A673 (cell line): ENCODE results near the gene NPAS2. TPM values are rescaled to one million over a fixed set of nuclear protein-coding genes. Genes with fewer than 3 reads are reported as not detected.

Experiments used
- BruUV-seq: library from RNA; stranded (reverse); fragments of 400-500 nt; replicated peaks from 2 replicates; lab custom pipeline; 2021; lab: Mats Ljungman, UMichigan
- CTCF ChIA-PET: fragments of 300-600 bp; sonication (Branson Sonifier 250); formaldehyde crosslinking; loops from one replicate; lab custom pipeline; 2022; ENCODE audit warnings: antibody characterized with exemption; lab: Charles Lee
- POLR2A ChIA-PET: fragments of 300-600 bp; sonication (Branson Sonifier 250); formaldehyde crosslinking; loops from one replicate; lab custom pipeline; 2022; ENCODE audit warnings: antibody characterized with exemption; ENCODE audit not compliant: low non-redundant PET; lab: Charles Lee
- DNase-seq: peaks from one replicate; pipeline ENCODE4 v3.0.0-alpha.2; 2015; ENCODE audit warnings: low spot score
- H3K27ac ChIP-seq: fragments of 200-600 bp; sonication (generic); 2 replicates; pipeline ENCODE4 v1.5.1; 2016; ENCODE audit warnings: mixed run types, low read depth, mild to moderate bottlenecking, mixed read lengths, antibody characterized with exemption, low read length; ENCODE audit not compliant: poor library complexity, severe bottlenecking
- H3K27me3 ChIP-seq: fragments of 200-600 bp; sonication (generic); replicated peaks from 2 replicates; pipeline ENCODE4 v1.6.1; 2017; ENCODE audit warnings: mixed run types, low read depth, mild to moderate bottlenecking, mixed read lengths, antibody characterized with exemption, low read length; ENCODE audit not compliant: insufficient read depth, poor library complexity
- H3K36me3 ChIP-seq: fragments of 200-600 bp; sonication (generic); 2 replicates; pipeline ENCODE4 v1.6.1; 2016; ENCODE audit warnings: mixed run types, mild to moderate bottlenecking, mixed read lengths, antibody characterized with exemption, low read length; ENCODE audit not compliant: insufficient read depth, poor library complexity, severe bottlenecking
- H3K4me1 ChIP-seq: fragments of 200-600 bp; sonication (generic); 2 replicates; pipeline ENCODE4 v1.6.1; 2017; ENCODE audit warnings: mixed run types, mild to moderate bottlenecking, mixed read lengths, antibody characterized with exemption, low read length; ENCODE audit not compliant: insufficient read depth, poor library complexity, severe bottlenecking
- H3K4me3 ChIP-seq: fragments of 200-600 bp; sonication (generic); 2 replicates; pipeline ENCODE4 v1.5.1; 2016; ENCODE audit warnings: low read depth, mixed run types, mild to moderate bottlenecking, mixed read lengths, low read length; ENCODE audit not compliant: poor library complexity, severe bottlenecking
- H3K9me3 ChIP-seq: fragments of 200-600 bp; sonication (generic); 2 replicates; pipeline ENCODE4 v1.6.1; 2016; ENCODE audit warnings: mixed run types, low read depth, mild to moderate bottlenecking, mixed read lengths, antibody characterized with exemption, low read length; ENCODE audit not compliant: poor library complexity, severe bottlenecking
- CTCF ChIP-seq: fragments of 300-800, 200-600 bp; sonication (generic); conservative IDR thresholded peaks from 2 replicates; pipeline ENCODE4 v1.5.1; 2017; ENCODE audit warnings: low read depth, mild to moderate bottlenecking, antibody characterized with exemption, low read length, moderate library complexity, mixed read lengths
- EZH2 ChIP-seq: fragments of 200-600 bp; sonication (generic); IDR thresholded peaks from 2 replicates; pipeline ENCODE4 v1.6.1; 2017; ENCODE audit warnings: borderline replicate concordance, low read depth, mild to moderate bottlenecking, mixed read lengths, antibody characterized with exemption, low read length; ENCODE audit not compliant: poor library complexity, severe bottlenecking
- intact Hi-C: fragments of 100-400 bp; cut with micrococcal nuclease; formaldehyde crosslinking; loops from one replicate; pipeline ENCODE4 v1.10.0; 2022; ENCODE audit not compliant: unreplicated experiment
- total RNA-seq: library from RNA; stranded (reverse); gene quantifications from 2 replicates; pipeline ENCODE4 v1.2.3, GENCODE V29; 2021

Gene NPAS2
- total RNA-seq, 1 experiment from 2014 or later, result 9.4 TPM

GRCh38 chr2:100905132-100905805, 85.3 kb downstream of the NPAS2 start:
- BruUV-seq, result no TSS peak
- TF ChIP-seq CTCF, result no peak
- no peak for TF ChIP-seq EZH2
- Histone ChIP-seq H3K36me3 (no peaks in the 10 kb centered on the region), H3K4me1 (peaks cover 37% of the 10 kb centered on the region), H3K4me3 (no peak overlapping the region), H3K27me3 (no peaks in the 10 kb centered on the region), H3K9me3 (peaks cover under 1% of the 10 kb centered on the region), H3K27ac (no peak overlapping the region)
- POLR2A ChIA-PET, result no interaction called here
- intact Hi-C loops, result no loop called here
- CTCF ChIA-PET, result interaction anchor here (0.5 kb wide), 1 partner anchor 276 kb away, joined by 14 read pairs; no protein-coding TSS in a partner anchor
- no peak for DNase-seq

GRCh38 chr2:100906131-100906530, 86.2 kb downstream of the NPAS2 start:
- CTCF ChIA-PET, result no interaction called here
- DNase-seq, result no peak
- Histone ChIP-seq H3K4me1 (peaks cover 37% of the 10 kb centered on the region), H3K9me3 (no peaks in the 10 kb centered on the region), H3K36me3 (no peaks in the 10 kb centered on the region), H3K27ac (no peak overlapping the region), H3K27me3 (no peaks in the 10 kb centered on the region), H3K4me3 (no peak overlapping the region)
- TF ChIP-seq EZH2, result no peak
- POLR2A ChIA-PET, result no interaction called here
- BruUV-seq, result no TSS peak
- intact Hi-C loops, result no loop called here

DNA sequence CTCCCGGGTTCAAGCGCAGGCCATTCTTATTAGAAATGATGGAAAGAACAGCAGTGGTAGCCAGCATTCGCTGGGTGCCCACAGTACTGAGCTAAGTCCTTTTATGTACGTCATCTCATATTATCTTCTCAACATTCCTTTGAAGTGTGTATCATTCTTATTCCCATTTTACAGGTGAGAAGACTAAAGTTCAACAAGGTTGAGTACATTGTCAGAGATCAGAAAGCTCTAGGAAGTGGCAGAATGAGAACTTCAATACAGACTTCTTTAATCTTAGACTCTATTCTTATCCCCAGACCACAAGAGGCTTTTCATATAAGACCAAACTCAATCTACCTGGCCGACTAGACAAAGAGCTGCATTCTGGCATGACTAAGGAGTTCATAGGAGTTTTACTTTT, 86.7 kb downstream of the NPAS2 start:
- Histone ChIP-seq H3K36me3 (no peaks in the 10 kb centered on the region), H3K27me3 (no peaks in the 10 kb centered on the region), H3K4me3 (no peak overlapping the region), H3K27ac (no peak overlapping the region), H3K4me1 (peaks cover 37% of the 10 kb centered on the region), H3K9me3 (no peaks in the 10 kb centered on the region)
- intact Hi-C loops, result no loop called here
- DNase-seq, result no peak
- no peak for TF ChIP-seq EZH2
- TF ChIP-seq CTCF, result no peak
- ChIA-PET CTCF (no interaction called here), POLR2A (no interaction called here)
- no TSS peak for BruUV-seq

DNA sequence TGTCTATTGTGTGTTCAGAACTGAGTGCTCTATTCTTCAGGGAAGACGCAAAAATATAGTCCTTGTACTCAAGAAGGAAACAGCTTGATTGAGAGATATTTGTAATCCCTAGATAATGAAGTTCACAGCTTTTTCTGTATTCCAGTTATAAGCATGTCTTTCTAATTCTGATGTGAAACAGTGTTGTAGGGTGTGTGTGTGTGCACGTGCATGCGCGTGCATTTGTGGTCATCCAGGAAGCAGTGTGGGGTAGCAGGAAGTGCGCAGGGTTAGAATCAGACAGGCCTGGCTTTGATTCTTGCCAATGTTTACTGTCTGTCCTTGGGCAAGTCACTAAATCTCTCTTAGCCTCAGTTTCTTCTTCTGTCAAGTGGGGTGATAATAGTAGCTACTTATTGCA, 87.9 kb downstream of the NPAS2 start:
- intact Hi-C loops, result no loop called here
- BruUV-seq, result no TSS peak
- no peak for TF ChIP-seq CTCF
- H3K27me3 ChIP-seq, result no peaks in the 10 kb centered on the region
- CTCF ChIA-PET, result no interaction called here
- DNase-seq, result no peak
- no peaks in the 10 kb centered on the region for H3K9me3 ChIP-seq
- H3K27ac ChIP-seq, result no peak overlapping the region
- POLR2A ChIA-PET, result interaction anchor here (0.5 kb wide), 1 partner anchor 26 kb away, joined by 3 read pairs; no protein-coding TSS in a partner anchor
- no peaks in the 10 kb centered on the region for H3K36me3 ChIP-seq
- H3K4me1 ChIP-seq, result peaks cover 28% of the 10 kb centered on the region
- H3K4me3 ChIP-seq, result no peak overlapping the region
